Heart left ventricle (tissue), 13 donors: ENCODE measurements around the gene CBFA2T2.

Experiments used
- POLR2A ChIP-seq, 2 donors: fragments of 450-650 bp; IDR thresholded peaks; one replicate each; pipeline ENCODE4 v1.6.1; 2017; ENCODE audit warnings: antibody characterized with exemption in 2 of 2, mild to moderate bottlenecking in 2 of 2, moderate library complexity in 2 of 2
- TF ChIP-seq, protein P1 (sequence below), 12 donors: fragments of 200-600 bp; sonication (generic) in 4 of 12; IDR thresholded peaks; one replicate each; pipeline versions ENCODE4 v1.5.0 to v1.8.0; 2018 to 2022; ENCODE audit warnings: antibody characterized with exemption in 12 of 12, mild to moderate bottlenecking in 5 of 12
- donor health status: ischemic (EF 13 %, LVEDD 7.1; RV severe dilation, severe dysfunction).
- donor health status: DM: no; HTN: yes; CAD: no.
- donor health status: DM: no; HTN: no; CAD: no.
- donor health status: ischemic (EF 25% LVEDD 6.9; RV normal size, moderate dysfunction).
- donor health status: ischemic (EF 25% LVEDD 5.7; RV mildly dilated, moderate dysfunction).
- donor health status: ischemic (EF 35%, LVEDD 5.7; RV mildly dilated, moderate dysfunction).
- donor health status: nonischemic (EF 11% LVEDD 7.7; RV severe dilation, severe dysfunction).
- donor health status: DM: yes; HTN: yes; CAD: no.
- donor health status: PGD.
- donor health status: ischemic (EF 29% LVEDD 5.4; RV normal size, mild dysfunction).
- donor health status: nonischemic (EF 23%, LVEDD 6.1; RV moderate dilation, normal function).

DNA sequence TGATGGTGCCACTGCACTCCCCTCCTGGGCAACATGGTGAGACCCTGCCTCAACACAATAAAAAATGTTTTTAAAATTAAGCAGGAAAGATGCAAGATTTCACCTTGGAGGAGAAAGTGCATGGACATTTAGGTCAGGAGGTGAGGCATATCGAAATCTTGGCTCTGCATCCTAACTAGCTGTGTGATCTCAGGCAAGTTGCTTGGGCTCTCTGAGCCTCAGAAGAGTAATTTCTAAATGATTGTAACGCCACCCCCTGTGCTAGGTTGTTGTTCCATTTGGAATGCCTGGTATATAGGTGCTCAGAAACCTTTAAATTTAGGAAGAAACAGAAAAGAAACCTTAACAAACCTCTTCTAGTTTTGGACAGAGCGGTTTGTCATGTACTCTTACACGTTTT lies 136.3 kb downstream of the CBFA2T2 start:
- TF ChIP-seq, protein P1, sequence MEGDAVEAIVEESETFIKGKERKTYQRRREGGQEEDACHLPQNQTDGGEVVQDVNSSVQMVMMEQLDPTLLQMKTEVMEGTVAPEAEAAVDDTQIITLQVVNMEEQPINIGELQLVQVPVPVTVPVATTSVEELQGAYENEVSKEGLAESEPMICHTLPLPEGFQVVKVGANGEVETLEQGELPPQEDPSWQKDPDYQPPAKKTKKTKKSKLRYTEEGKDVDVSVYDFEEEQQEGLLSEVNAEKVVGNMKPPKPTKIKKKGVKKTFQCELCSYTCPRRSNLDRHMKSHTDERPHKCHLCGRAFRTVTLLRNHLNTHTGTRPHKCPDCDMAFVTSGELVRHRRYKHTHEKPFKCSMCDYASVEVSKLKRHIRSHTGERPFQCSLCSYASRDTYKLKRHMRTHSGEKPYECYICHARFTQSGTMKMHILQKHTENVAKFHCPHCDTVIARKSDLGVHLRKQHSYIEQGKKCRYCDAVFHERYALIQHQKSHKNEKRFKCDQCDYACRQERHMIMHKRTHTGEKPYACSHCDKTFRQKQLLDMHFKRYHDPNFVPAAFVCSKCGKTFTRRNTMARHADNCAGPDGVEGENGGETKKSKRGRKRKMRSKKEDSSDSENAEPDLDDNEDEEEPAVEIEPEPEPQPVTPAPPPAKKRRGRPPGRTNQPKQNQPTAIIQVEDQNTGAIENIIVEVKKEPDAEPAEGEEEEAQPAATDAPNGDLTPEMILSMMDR (IDR thresholded peaks at IDR 0.05) = no peak
- TF ChIP-seq POLR2A (IDR thresholded peaks at IDR 0.05) = no peak
